GM18502 (cell line): Measurements from ENCODE around the gene OGFR.

Source experiments
- ATAC-seq: cut with Tn5 transposase; IDR thresholded peaks from one replicate; pipeline ENCODE4 v1.9.1; 2021; ENCODE audit warnings: mild to moderate bottlenecking; ENCODE audit not compliant: unreplicated experiment, poor library complexity

The OGFR gene

GRCh38 chr20:62768551-62769287, 35.9 kb upstream of the OGFR start:
- no peak for ATAC-seq

GRCh38 chr20:62769346-62770071, 35.1 kb upstream of the OGFR start:
- ATAC-seq = no peak

- ATAC-seq = no peak
Observed at GRCh38 chr20:62770111-62770910, 34.3 kb upstream of the OGFR start.

- ATAC-seq = no peak
Observed at GRCh38 chr20:62770916-62771315, 33.7 kb upstream of the OGFR start.

GRCh38 chr20:62771396-62772102, 33.1 kb upstream of the OGFR start:
- ATAC-seq = no peak

GRCh38 chr20:62772103-62772611, 32.5 kb upstream of the OGFR start:
- no peak for ATAC-seq

GRCh38 chr20:62772619-62772989, 32.0 kb upstream of the OGFR start:
- ATAC-seq = no peak

GRCh38 chr20:62772990-62773844, 31.4 kb upstream of the OGFR start:
- no peak for ATAC-seq

GRCh38 chr20:62773845-62774714, 30.6 kb upstream of the OGFR start:
- no peak for ATAC-seq

GRCh38 chr20:62774762-62775161, 29.9 kb upstream of the OGFR start:
- ATAC-seq = no peak

GRCh38 chr20:62775206-62775605, 29.4 kb upstream of the OGFR start:
- ATAC-seq = no peak

- no peak for ATAC-seq
Observed at GRCh38 chr20:62776035-62776691, 28.5 kb upstream of the OGFR start.

- no peak for ATAC-seq
Observed at GRCh38 chr20:62776692-62777527, 27.7 kb upstream of the OGFR start.

- no peak for ATAC-seq
Observed at GRCh38 chr20:62777528-62777830, 27.2 kb upstream of the OGFR start.

GRCh38 chr20:62778058-62778457, 26.6 kb upstream of the OGFR start:
- no peak for ATAC-seq

- ATAC-seq = no peak
Observed at GRCh38 chr20:62778601-62779416, 25.8 kb upstream of the OGFR start.

- no peak for ATAC-seq
Observed at GRCh38 chr20:62779417-62779685, 25.3 kb upstream of the OGFR start.
